Adrenal gland (tissue), 12 donors: ENCODE results near the gene F12. TPM values are rescaled to one million over a fixed set of nuclear protein-coding genes. Genes with fewer than 3 reads are reported as not detected.

Source experiments
- DNase-seq, 7 donors: peaks; one replicate each; pipeline ENCODE4 v3.0.0-alpha.2; 2019 to 2020
- H3K27ac ChIP-seq, 5 donors: fragments of 200-600 bp; sonication (generic) in 4 of 5; 1 replicate in 3 of 5; 2 replicates in 2 of 5; pipeline versions ENCODE4 v1.5.1 to v1.8.0; 2016 to 2020; ENCODE audit warnings: mild to moderate bottlenecking in 1 of 5
- H3K27me3 ChIP-seq: fragments of 200-600 bp; 2 replicates; pipeline ENCODE4 v1.8.0; 2021
- H3K36me3 ChIP-seq, 2 donors: fragments of 200-600 bp; replicated peaks in 1 of 2; 1 replicate in 1 of 2; 2 replicates in 1 of 2; pipeline versions ENCODE4 v1.5.1 to v1.8.0; 2018 to 2022
- H3K4me1 ChIP-seq, 2 donors: fragments of 200-600 bp; replicated peaks in 1 of 2; 1 replicate in 1 of 2; 2 replicates in 1 of 2; pipeline versions ENCODE4 v1.5.1 to v1.8.0; 2018 to 2021
- H3K4me3 ChIP-seq, 4 donors: fragments of 200-600 bp; sonication (generic) in 3 of 4; one replicate each; pipeline ENCODE4 v1.5.1; 2016 to 2018
- H3K9me3 ChIP-seq, 3 donors: fragments of 200-600 bp; sonication (generic) in 1 of 3; replicated peaks in 1 of 3; 1 replicate in 2 of 3; 2 replicates in 1 of 3; pipeline versions ENCODE4 v1.5.1 to v1.8.0; 2016 to 2021
- POLR2A ChIP-seq, 2 donors: fragments of 450-650 bp; IDR thresholded peaks; one replicate each; pipeline ENCODE4 v1.6.1; 2017; ENCODE audit warnings: antibody characterized with exemption in 2 of 2, mild to moderate bottlenecking in 2 of 2, moderate library complexity in 1 of 2
- WGBS, 4 donors: extraction: QIAGEN DNeasy Blood & Tissue Kit in 2 of 4; methylation state at CpG; one replicate each; pipeline versions ENCODE4 v1.1.5 to v1.1.7; 2013 to 2017; 5-methylcytosine and 5-hydroxymethylcytosine counted together
- intact Hi-C, 2 donors: fragments of 100-400 bp; cut with DNase I; formaldehyde crosslinking; loops; one replicate each; pipeline versions ENCODE4 v1.14.1 to v1.15.0; 2022 to 2023
- polyA plus RNA-seq, 3 donors: library from polyadenylated mRNA; stranded (reverse); fragments of 200-250 nt in 2 of 3; fragments of 350-450 nt in 1 of 3; fragmentation: Illumina TruSeq in 1 of 3; extraction: RNeasy Lipid Tissue Mini Kit (QIAGEN cat#74804) in 1 of 3; gene quantifications; one replicate each; pipeline ENCODE4 v1.2.3, GENCODE V29; 2013 to 2014
- total RNA-seq, 9 donors: library from RNA; depleted of rRNA in 4 of 9; stranded (reverse); fragments of >200 nt in 4 of 9; fragments of 120-200 nt in 1 of 9; fragmentation: NEBNext Ultra II Directional in 1 of 9; extraction: Animal tissue kit (Norgen Biotek cat#: 25700) in 1 of 9; gene quantifications; one replicate each; pipeline versions ENCODE4 v1.1.0 to v1.2.4, GENCODE V29; 2013 to 2023
- TF ChIP-seq, protein P1 (sequence below), 6 experiments: fragments of 450-650 bp in 4 of 6; fragments of 200-600 bp in 2 of 6; sonication (generic) in 1 of 6; IDR thresholded peaks; 1 replicate in 5 of 6; 2 replicates in 1 of 6; pipeline versions ENCODE4 v1.5.1 to v1.8.0; 2016 to 2021; ENCODE audit warnings: antibody characterized with exemption in 6 of 6, mild to moderate bottlenecking in 2 of 6, moderate library complexity in 1 of 6
- donor health status: healthy with polysubstance abuse.
- donor health status: Bipolar disorder and iron deficiency.
- donor health status: DM: yes; HTN: yes; CAD: no.
- donor health status: DM: no; HTN: no; CAD: no.
- donor health status: DM: no; HTN: no; CAD: no.
- donor health status: DM: yes; HTN: yes; CAD: no.

F12 gene
- total and polyA plus RNA-seq, 12 donors, result 0.11 to 0.80 (median 0.36) TPM; not detected in 3

DNA sequence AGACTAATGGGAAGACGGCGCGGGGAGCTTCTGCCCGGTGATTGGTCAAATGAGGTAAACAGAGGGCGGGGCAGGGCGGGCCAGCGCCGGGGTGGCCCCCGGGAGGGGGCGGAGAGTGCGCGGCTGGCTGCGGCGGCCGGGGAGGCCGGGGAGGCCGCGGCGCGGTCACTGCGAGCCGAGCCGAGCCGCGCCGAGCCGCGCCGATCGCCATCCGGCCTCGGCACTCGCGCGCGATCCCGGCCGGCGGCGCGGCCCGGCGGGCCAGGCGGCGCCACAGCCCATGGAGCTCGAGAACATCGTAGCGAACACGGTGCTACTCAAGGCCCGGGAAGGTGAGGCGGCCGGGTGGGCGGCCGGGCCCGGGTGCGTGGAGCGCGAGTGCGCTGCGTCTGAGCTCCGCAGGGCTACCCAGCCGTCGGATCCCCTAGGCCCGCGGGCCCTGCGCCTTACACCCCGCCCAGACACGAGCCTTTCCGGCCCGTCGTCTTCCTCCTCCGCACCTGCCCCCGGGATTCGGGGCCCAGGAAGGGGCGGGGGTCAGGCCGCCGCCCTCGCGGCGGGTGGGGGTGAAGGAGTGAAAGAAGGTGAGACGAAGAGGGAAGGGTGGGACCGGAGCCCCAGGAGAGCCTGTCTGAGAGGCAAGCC, 17.3 kb upstream of the F12 start, which contains the start of gene GRK6:
Gene GRK6 (plus strand): TSS at position 111 of the 645 bp plus-strand sequence. CDS start 170 bp downstream, at position 281.
- peak; percentile 57 to 87 for TF ChIP-seq POLR2A (IDR thresholded peaks at IDR 0.05)
- TF ChIP-seq, protein P1, sequence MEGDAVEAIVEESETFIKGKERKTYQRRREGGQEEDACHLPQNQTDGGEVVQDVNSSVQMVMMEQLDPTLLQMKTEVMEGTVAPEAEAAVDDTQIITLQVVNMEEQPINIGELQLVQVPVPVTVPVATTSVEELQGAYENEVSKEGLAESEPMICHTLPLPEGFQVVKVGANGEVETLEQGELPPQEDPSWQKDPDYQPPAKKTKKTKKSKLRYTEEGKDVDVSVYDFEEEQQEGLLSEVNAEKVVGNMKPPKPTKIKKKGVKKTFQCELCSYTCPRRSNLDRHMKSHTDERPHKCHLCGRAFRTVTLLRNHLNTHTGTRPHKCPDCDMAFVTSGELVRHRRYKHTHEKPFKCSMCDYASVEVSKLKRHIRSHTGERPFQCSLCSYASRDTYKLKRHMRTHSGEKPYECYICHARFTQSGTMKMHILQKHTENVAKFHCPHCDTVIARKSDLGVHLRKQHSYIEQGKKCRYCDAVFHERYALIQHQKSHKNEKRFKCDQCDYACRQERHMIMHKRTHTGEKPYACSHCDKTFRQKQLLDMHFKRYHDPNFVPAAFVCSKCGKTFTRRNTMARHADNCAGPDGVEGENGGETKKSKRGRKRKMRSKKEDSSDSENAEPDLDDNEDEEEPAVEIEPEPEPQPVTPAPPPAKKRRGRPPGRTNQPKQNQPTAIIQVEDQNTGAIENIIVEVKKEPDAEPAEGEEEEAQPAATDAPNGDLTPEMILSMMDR (IDR thresholded peaks at IDR 0.05), result no peak
- peak within 1 kb of the TSS in 3 of 4 donors; percentile 65 to 87 (median 77) for H3K4me3 ChIP-seq
- intact Hi-C loops, result no loop called here
- H3K27me3 ChIP-seq, result no peaks in the 10 kb centered on the region
- H3K4me1 ChIP-seq, result peaks cover 12 to 32% of the 10 kb centered on the region in 2 donors
- 0 to 1% (median 0%) methylated on average over 19 to 82 of the region's 82 CpGs for WGBS, 4 donors
- no peaks in the 10 kb centered on the region for H3K36me3 ChIP-seq
- DNase-seq, result peak in 6 of 7 donors; percentile 50 to 68 (median 60)
- no peaks in the 10 kb centered on the region for H3K9me3 ChIP-seq
- peak within 1 kb of the TSS; percentile 66 to 95 (median 92) for H3K27ac ChIP-seq

DNA sequence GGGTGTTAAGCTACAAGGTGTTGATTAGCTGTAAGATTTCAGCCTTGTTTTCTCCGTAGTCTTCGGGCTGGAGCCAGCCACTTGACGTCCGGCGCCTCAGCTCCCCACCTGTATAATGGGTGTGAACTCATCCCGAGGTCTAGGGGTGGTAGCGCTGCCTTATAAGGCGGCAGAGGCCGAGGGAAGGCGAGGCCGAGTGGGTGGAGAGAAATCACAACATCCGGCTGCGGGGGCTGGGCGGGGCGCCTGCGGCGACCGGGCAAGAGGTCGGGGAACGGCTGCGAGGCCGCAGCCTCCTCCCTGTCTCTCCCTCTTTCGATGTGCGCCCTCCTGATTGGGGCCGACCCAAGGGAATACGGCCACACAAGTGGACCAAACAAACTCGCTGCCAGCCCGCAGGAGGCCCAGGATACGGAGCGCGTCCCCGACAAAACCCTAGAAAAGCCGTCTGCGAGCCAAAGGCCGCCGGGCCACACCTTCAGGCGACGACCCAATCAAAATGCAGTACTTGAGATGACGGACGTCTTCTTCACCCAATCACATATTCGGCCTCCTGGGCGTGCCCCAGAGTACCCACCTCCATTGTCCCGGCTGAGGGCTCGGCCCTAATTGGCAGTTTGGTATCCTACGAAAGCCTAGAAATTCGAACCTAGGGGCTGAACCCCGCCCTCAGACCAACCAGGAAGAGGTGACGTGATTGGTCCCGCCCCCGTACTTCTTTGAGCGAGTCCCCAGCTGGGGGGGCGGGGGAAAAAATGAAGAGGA, 16.6 kb upstream of the F12 start:
- Histone ChIP-seq H3K27me3 (no peaks in the 10 kb centered on the region), H3K4me3 (peak overlapping the region in 2 of 4 donors; percentile 35 to 52), H3K36me3 (no peaks in the 10 kb centered on the region), H3K27ac (peak overlapping the region; percentile 66 to 93 (median 92)), H3K9me3 (no peaks in the 10 kb centered on the region), H3K4me1 (peaks cover 12 to 32% of the 10 kb centered on the region in 2 donors)
- TF ChIP-seq, protein P1 (IDR thresholded peaks at IDR 0.05), result no peak
- peak; percentile 60 to 66 for TF ChIP-seq POLR2A (IDR thresholded peaks at IDR 0.05)
- WGBS, 4 donors, result 0 to 1% (median 0%) methylated on average over 18 to 52 of the region's 52 CpGs
- peak; percentile 100 for DNase-seq
- intact Hi-C loops, result no loop called here

DNA sequence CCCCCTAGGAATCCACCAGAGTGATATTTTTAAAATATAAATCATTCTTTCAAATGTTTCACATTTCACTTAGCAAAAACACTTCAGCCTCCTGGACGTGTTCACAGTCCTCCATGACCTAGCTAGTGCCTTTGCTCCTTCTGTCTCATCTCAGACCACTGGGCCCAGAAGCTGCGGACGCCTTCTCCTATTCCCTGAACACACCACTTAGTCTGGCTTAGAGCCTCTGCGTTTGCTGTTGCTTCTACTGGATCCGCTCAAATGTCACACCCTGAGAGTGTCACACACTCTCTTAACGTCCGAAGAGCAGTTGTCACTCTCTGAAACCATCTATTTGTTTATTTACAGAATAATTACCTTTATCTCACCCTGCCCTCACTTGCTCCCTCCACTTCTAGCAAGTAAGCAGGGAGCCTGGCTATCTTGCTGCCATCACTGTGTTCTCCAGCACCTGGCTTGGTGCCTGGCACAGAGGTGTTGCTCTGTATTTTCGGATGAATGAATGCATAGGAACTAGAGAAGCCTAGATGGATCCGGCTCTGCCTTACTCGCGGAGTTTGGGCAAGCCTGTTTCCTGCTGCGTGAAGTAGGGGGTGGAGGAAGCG, 15.9 kb upstream of the F12 start:
- TF ChIP-seq, protein P1 (IDR thresholded peaks at IDR 0.05), result no peak
- no peak for TF ChIP-seq POLR2A (IDR thresholded peaks at IDR 0.05)
- peak in 2 of 7 donors; percentile 20 to 51 for DNase-seq
- intact Hi-C loops, result no loop called here
- 49 to 54% (median 51%) methylated on average over 12 to 13 of the region's 13 CpGs for WGBS, 4 donors
- peaks cover 12 to 27% of the 10 kb centered on the region in 2 donors for H3K4me1 ChIP-seq
- peak overlapping the region; percentile 66 to 93 (median 92) for H3K27ac ChIP-seq
- H3K4me3 ChIP-seq, result peak overlapping the region in 2 of 4 donors; percentile 35 to 52
- no peaks in the 10 kb centered on the region for H3K27me3 ChIP-seq
- no peaks in the 10 kb centered on the region for H3K9me3 ChIP-seq
- H3K36me3 ChIP-seq, result no peaks in the 10 kb centered on the region

DNA sequence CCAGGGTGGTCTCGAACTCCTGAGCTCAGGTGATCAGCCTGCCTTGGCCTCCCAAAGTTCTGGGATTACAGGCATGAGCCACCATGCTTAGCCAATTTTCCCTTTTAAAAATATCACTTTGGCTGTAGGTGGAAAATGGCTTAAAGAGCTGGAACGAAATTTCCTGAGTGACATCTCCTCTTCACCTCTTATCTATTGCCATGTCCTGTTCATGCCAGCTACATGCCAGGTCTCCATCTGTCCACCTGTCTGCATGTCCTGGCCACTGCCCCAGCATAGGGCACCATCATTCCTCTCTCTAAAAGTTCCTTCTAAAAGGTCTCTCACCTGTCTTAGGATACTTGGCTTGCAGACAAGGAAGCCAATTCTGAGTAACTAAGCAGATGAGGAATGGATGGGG, 14.3 kb upstream of the F12 start:
- WGBS, 4 donors, result 70 to 89% (median 81%) methylated on average over 2 of the region's 2 CpGs
- Histone ChIP-seq H3K4me1 (peaks cover 12 to 25% of the 10 kb centered on the region in 2 donors), H3K36me3 (no peaks in the 10 kb centered on the region), H3K9me3 (no peaks in the 10 kb centered on the region), H3K27ac (no peak overlapping the region), H3K4me3 (no peak overlapping the region), H3K27me3 (no peaks in the 10 kb centered on the region)
- intact Hi-C loops, result no loop called here
- TF ChIP-seq, protein P1 (IDR thresholded peaks at IDR 0.05), result no peak
- TF ChIP-seq POLR2A (IDR thresholded peaks at IDR 0.05), result no peak
- no peak for DNase-seq
